ENCODE results near the gene LRRC1. TPM values are rescaled to one million over a fixed set of nuclear protein-coding genes. Genes with fewer than 3 reads are reported as not detected.

The LRRC1 gene
- total RNA-seq, 1 donor from 2014 or later, result 9.3 TPM

- H3K4me3 ChIP-seq (ENCODE audit: low read depth, low read length), result no peak overlapping the region
- DNase-seq (ENCODE audit: low read depth), result no peak
- no peak for TF ChIP-seq CTCF (conservative IDR thresholded peaks at IDR 0.05; ENCODE audit: low read depth, low read length)
Observed at GRCh38 chr6:53792016-53792415, 2.8 kb upstream of the LRRC1 start.

GRCh38 chr6:53792973-53793317 lies 1.9 kb upstream of the LRRC1 start:
- peak overlapping the region; percentile 67 for H3K4me3 ChIP-seq (ENCODE audit: low read depth, low read length)
- no peak for DNase-seq (ENCODE audit: low read depth)
- no peak for TF ChIP-seq CTCF (conservative IDR thresholded peaks at IDR 0.05; ENCODE audit: low read depth, low read length)

GRCh38 chr6:53793318-53794136 lies 1.3 kb upstream of the LRRC1 start:
- no peak for TF ChIP-seq CTCF (conservative IDR thresholded peaks at IDR 0.05; ENCODE audit: low read depth, low read length)
- H3K4me3 ChIP-seq (ENCODE audit: low read depth, low read length), result peak overlapping the region; percentile 67
- no peak for DNase-seq (ENCODE audit: low read depth)

- peak overlapping the region; percentile 67 for H3K4me3 ChIP-seq (ENCODE audit: low read depth, low read length)
- peak; percentile 56 for DNase-seq (ENCODE audit: low read depth)
- peak; percentile 70 for TF ChIP-seq CTCF (conservative IDR thresholded peaks at IDR 0.05; ENCODE audit: low read depth, low read length)
Observed at GRCh38 chr6:53794137-53794719, 577 bp upstream of the LRRC1 start.

- TF ChIP-seq CTCF (conservative IDR thresholded peaks at IDR 0.05; ENCODE audit: low read depth, low read length), result no peak
- no peak for DNase-seq (ENCODE audit: low read depth)
- H3K4me3 ChIP-seq (ENCODE audit: low read depth, low read length), result peak overlapping the region; percentile 67
Observed at GRCh38 chr6:53795340-53795701, 516 bp downstream of the LRRC1 start.

- TF ChIP-seq CTCF (conservative IDR thresholded peaks at IDR 0.05; ENCODE audit: low read depth, low read length), result no peak
- no peak for DNase-seq (ENCODE audit: low read depth)
- H3K4me3 ChIP-seq (ENCODE audit: low read depth, low read length), result peak overlapping the region; percentile 67
Observed at GRCh38 chr6:53795702-53796450, 1.1 kb downstream of the LRRC1 start.
